Esophagus (tissue), 2 donors: Measurements from ENCODE around the gene ACTN1. TPM values are rescaled to one million over a fixed set of nuclear protein-coding genes. Genes with fewer than 3 reads are reported as not detected.

ENCODE experiments used
- H3K27ac ChIP-seq, 2 donors: one replicate each; pipeline ENCODE4 v1.5.1; 2013; ENCODE audit warnings: low read depth in 2 of 2, mild to moderate bottlenecking in 2 of 2, inconsistent platforms in 1 of 2, low read length in 1 of 2, moderate library complexity in 1 of 2
- H3K27me3 ChIP-seq, 2 donors: one replicate each; pipeline ENCODE4 v1.6.1; 2013; ENCODE audit warnings: low read length in 2 of 2, control low read depth in 1 of 2, mild to moderate bottlenecking in 1 of 2; ENCODE audit not compliant: insufficient read depth in 2 of 2, control insufficient read depth in 1 of 2
- H3K36me3 ChIP-seq, 2 donors: one replicate each; pipeline ENCODE4 v1.6.1; 2013; ENCODE audit warnings: low read length in 1 of 2; ENCODE audit not compliant: control insufficient read depth in 2 of 2, insufficient read depth in 2 of 2
- H3K4me1 ChIP-seq, 2 donors: one replicate each; pipeline ENCODE4 v1.6.1; 2013; ENCODE audit warnings: low read length in 1 of 2; ENCODE audit not compliant: control insufficient read depth in 2 of 2, insufficient read depth in 2 of 2
- H3K4me3 ChIP-seq, 2 donors: one replicate each; pipeline ENCODE4 v1.5.1; 2013; ENCODE audit warnings: low read length in 2 of 2, mild to moderate bottlenecking in 2 of 2, low read depth in 1 of 2, moderate library complexity in 1 of 2
- H3K9me3 ChIP-seq, 2 donors: one replicate each; pipeline ENCODE4 v1.6.1; 2013; ENCODE audit warnings: mild to moderate bottlenecking in 2 of 2, low read depth in 1 of 2, low read length in 1 of 2, moderate library complexity in 1 of 2; ENCODE audit not compliant: control insufficient read depth in 2 of 2, insufficient read depth in 1 of 2
- WGBS, 2 donors: extraction: QIAGEN DNeasy Blood & Tissue Kit; methylation state at CpG; one replicate each; pipeline ENCODE4 v1.1.7; 2013; 5-methylcytosine and 5-hydroxymethylcytosine counted together
- polyA plus RNA-seq, 2 donors: library from polyadenylated mRNA; stranded (reverse); fragments of 200-250 nt; gene quantifications; one replicate each; pipeline ENCODE4 v1.2.3, GENCODE V29; 2013
- donor health status: healthy with polysubstance abuse.
- donor health status: Bipolar disorder and iron deficiency.

The ACTN1 gene
- polyA plus RNA-seq, 2 donors = 37.4 to 98.2 TPM

DNA sequence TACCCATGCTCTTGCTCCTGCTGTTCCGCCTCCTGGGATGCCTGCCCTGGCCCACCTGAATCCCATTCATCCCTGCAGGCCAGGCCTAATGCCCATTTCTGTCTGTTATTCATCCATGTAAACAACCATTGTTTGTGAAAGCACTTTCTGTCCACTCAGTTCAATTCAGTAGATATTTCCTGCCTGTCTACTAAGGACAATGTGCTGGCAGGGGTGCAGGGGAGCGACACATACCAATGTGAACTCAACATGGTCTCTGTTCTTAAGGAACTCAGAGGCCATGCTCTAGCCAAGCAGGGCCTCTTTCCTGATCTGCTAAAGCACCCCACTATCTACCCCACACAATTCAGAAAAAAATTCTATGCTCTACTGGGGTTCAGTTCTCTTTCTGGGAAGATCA is 97.7 kb downstream of the ACTN1 start:
- whole genome bisulfite sequencing, 2 donors = 84 to 90% methylated on average over 2 of the region's 2 CpGs
- H3K4me1 ChIP-seq = peaks cover 0 to 8% of the 10 kb centered on the region in 2 donors
- H3K9me3 ChIP-seq = no peaks in the 10 kb centered on the region
- H3K36me3 ChIP-seq = peaks cover 14 to 58% of the 10 kb centered on the region in 2 donors
- no peaks in the 10 kb centered on the region for H3K27me3 ChIP-seq
- peak overlapping the region in 1 of 2 donors; percentile 26 for H3K27ac ChIP-seq
- no peak overlapping the region for H3K4me3 ChIP-seq

- Histone ChIP-seq H3K27ac (no peak overlapping the region), H3K27me3 (no peaks in the 10 kb centered on the region), H3K9me3 (no peaks in the 10 kb centered on the region), H3K4me1 (peaks cover 0 to 8% of the 10 kb centered on the region in 2 donors), H3K4me3 (no peak overlapping the region), H3K36me3 (peaks cover 14 to 57% of the 10 kb centered on the region in 2 donors)
- 91 to 92% methylated on average over 9 of the region's 9 CpGs for WGBS, 2 donors
Measured at GRCh38 chr14:68880581-68881105, 98.5 kb downstream of the ACTN1 start.

DNA sequence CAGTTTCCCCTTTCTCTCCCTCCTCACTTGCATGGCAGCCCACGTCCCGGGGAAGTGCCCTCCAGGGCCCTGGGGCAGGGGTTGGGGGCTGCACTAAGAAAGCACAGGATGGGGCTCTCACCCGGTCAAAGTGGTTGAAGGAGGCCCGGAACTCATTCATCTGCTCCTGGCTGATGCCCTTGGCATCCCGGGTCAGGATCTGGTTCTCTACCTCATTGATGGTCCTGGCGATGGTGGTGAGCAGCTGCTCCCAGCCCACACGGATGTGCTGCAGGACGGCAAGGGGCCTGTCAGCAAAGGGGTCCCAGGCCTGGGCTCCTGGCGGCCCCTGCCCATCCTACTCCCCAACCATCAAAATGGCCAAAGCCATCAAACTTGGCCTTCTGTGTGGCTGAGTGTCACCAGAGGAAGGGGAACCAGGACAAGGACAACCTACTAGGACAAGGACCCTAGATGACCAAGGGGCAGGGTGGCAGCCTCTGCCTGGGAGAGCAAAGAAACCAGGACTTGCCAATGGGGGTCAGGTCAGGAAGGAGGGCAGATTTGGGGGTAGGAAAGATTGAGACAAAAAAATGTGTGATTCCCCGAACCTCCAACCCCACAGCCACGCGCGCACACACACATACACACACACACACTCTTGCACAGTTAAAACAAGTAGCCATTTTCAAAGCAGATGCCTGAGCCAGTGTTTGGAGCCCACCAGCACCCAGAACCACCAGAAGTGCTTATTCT is 99.1 kb downstream of the ACTN1 start:
- Histone ChIP-seq H3K4me3 (no peak overlapping the region), H3K9me3 (no peaks in the 10 kb centered on the region), H3K36me3 (peaks cover 14 to 53% of the 10 kb centered on the region in 2 donors), H3K4me1 (peaks cover 0 to 8% of the 10 kb centered on the region in 2 donors), H3K27ac (no peak overlapping the region), H3K27me3 (no peaks in the 10 kb centered on the region)
- WGBS, 2 donors = 93 to 94% methylated on average over 13 of the region's 13 CpGs

DNA sequence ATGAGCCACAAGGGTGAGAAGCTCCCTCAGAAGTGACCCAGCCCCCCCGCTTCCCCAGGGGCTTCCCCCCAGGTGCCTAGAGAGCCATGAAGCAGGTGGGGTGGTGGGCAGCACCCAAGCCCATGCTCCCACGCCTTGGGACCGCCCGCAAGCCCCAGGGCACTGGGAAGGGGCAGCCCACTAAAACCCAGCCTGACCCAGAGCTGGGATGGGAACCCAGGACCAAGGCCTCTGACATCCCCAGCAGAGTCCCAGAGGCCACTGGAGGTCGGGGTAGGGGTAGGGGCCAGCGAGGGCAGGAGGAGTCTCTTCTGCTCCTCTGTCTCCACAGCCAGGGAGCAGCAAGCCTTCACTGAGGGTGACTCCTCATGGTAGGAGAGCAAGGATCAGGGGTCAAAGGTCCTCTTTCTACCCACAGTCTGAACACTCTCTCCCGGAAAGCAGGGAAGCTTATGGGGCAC is 99.8 kb downstream of the ACTN1 start:
- no peaks in the 10 kb centered on the region for H3K27me3 ChIP-seq
- WGBS, 2 donors = 94% methylated on average over 7 of the region's 7 CpGs
- H3K9me3 ChIP-seq = no peaks in the 10 kb centered on the region
- H3K36me3 ChIP-seq = peaks cover 12 to 56% of the 10 kb centered on the region in 2 donors
- H3K4me3 ChIP-seq = no peak overlapping the region
- H3K27ac ChIP-seq = no peak overlapping the region
- H3K4me1 ChIP-seq = peaks cover 0 to 3% of the 10 kb centered on the region in 2 donors

DNA sequence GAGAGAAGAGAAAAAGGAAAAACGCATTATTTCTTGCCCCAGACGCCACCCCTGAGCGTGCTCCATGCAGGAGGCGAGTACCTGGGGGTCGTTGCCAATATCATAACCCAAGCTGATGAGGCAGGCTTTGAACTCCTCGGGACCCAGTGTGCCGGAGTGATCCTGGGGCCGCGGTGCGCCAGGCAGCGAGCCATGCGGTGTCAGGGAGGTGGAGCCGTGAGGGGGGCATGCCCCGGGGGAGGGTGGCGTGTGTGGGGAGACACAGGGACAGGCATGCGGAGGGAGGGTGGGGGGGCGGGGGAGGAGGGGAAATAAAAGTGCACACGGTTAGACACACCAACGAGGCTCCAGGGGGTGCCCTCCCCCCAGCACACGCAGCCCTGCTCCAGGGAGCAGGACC is 100.2 kb downstream of the ACTN1 start:
- Histone ChIP-seq H3K27ac (no peak overlapping the region), H3K4me3 (no peak overlapping the region), H3K4me1 (peaks cover 0 to under 1% of the 10 kb centered on the region in 2 donors), H3K27me3 (no peaks in the 10 kb centered on the region), H3K36me3 (peaks cover 8 to 56% of the 10 kb centered on the region in 2 donors), H3K9me3 (no peaks in the 10 kb centered on the region)
- WGBS, 2 donors = 81 to 85% methylated on average over 18 to 20 of the region's 20 CpGs

GRCh38 chr14:68877993-68878575 is 101.0 kb downstream of the ACTN1 start:
- Histone ChIP-seq H3K9me3 (no peaks in the 10 kb centered on the region), H3K4me3 (no peak overlapping the region), H3K27ac (no peak overlapping the region), H3K36me3 (peaks cover 7 to 55% of the 10 kb centered on the region in 2 donors), H3K4me1 (no peaks in the 10 kb centered on the region), H3K27me3 (no peaks in the 10 kb centered on the region)
- WGBS, 2 donors = 88 to 89% methylated on average over 18 of the region's 18 CpGs

GRCh38 chr14:68876976-68877375 is 102.1 kb downstream of the ACTN1 start:
- Histone ChIP-seq H3K4me3 (no peak overlapping the region), H3K9me3 (no peaks in the 10 kb centered on the region), H3K27ac (no peak overlapping the region), H3K36me3 (peaks cover 3 to 50% of the 10 kb centered on the region in 2 donors), H3K27me3 (no peaks in the 10 kb centered on the region), H3K4me1 (no peaks in the 10 kb centered on the region)
- WGBS, 2 donors = 97 to 98% methylated on average over 6 of the region's 6 CpGs

GRCh38 chr14:68874746-68875155 is 104.4 kb downstream of the ACTN1 start:
- H3K27ac ChIP-seq = no peak overlapping the region
- H3K4me3 ChIP-seq = peak overlapping the region in 1 of 2 donors; percentile 16
- H3K9me3 ChIP-seq = no peaks in the 10 kb centered on the region
- 95 to 96% methylated on average over 37 of the region's 37 CpGs for WGBS, 2 donors
- no peaks in the 10 kb centered on the region for H3K27me3 ChIP-seq
- H3K36me3 ChIP-seq = peaks cover 0 to 43% of the 10 kb centered on the region in 2 donors
- no peaks in the 10 kb centered on the region for H3K4me1 ChIP-seq

DNA sequence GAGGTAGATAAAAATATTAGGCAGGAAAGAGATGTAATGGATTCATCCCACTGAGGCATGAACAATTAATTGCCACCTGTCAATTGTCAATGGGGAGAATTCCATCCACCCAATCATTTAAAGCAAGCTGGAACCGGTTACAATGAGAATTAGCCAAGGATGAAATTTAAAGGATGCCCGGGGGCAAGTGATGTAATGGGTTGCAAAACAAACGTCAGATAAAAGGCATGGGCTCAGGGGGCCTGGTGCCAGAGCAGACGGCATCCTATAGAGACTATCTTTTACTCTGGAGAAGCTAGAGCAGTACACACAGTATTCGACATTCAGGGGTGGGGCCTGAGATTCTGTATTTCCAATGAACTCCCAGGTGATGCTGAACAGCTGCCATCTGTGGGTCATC is 105.7 kb downstream of the ACTN1 start:
- H3K27ac ChIP-seq = no peak overlapping the region
- no peaks in the 10 kb centered on the region for H3K4me1 ChIP-seq
- no peaks in the 10 kb centered on the region for H3K9me3 ChIP-seq
- WGBS, 2 donors = 48 to 62% methylated on average over 5 of the region's 5 CpGs
- H3K4me3 ChIP-seq = no peak overlapping the region
- no peaks in the 10 kb centered on the region for H3K27me3 ChIP-seq
- H3K36me3 ChIP-seq = peaks cover 0 to 31% of the 10 kb centered on the region in 2 donors
